Right lobe of liver (tissue), 4 donors: ENCODE results near the gene TERT.

Source experiments
- POLR2A ChIP-seq: fragments of 450-650 bp; IDR thresholded peaks from one replicate; pipeline ENCODE4 v1.6.1; 2017; ENCODE audit warnings: antibody characterized with exemption, mild to moderate bottlenecking
- TF ChIP-seq, protein P1 (sequence below), 4 donors: fragments of 200-600 bp in 3 of 4; fragments of 450-650 bp in 1 of 4; IDR thresholded peaks; one replicate each; pipeline versions ENCODE4 v1.5.1 to v1.8.0; 2016 to 2022; ENCODE audit warnings: antibody characterized with exemption in 4 of 4, mild to moderate bottlenecking in 2 of 4
- donor health status: DM: no; HTN: no; CAD: no.
- donor health status: DM: no; HTN: no; CAD: no.
- donor health status: DM: no; HTN: yes; CAD: no.

DNA sequence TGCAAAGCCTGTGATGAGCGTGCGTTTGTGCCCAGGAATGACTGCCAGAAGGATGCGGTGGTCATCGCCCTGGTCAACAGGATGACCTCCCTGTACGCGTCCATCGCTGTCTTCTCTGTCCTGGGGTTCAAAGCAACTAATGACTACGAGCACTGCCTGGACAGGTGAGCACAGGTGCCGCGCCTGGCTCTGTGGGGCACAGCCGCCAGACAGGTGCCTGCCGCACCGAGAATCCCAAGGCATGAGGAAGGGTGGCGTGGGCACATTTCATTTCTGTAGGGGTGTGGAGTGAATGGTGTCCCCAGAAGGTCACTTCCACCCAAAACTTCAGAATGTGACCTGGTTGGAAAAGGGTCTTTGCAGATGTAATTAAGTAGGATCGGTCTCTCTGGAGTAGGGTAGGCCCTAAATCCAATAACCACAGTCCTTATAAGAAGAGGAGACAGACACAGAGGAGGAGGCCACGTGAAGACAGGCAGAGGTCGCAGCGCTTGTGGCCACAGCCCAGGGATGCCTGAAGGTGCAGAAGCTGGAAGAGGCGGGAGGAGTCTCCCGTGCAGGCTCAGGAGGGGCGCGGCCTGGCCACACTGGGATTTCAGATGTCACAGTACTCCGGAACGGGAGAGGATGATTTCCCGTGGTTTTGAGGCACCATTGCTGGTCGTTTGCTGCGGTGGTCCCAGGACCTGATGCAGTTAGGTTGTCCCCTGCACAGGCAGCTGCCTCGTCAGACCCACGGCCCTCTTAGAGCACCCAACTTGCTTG lies 54.2 kb downstream of the TERT start:
- TF ChIP-seq, protein P1, sequence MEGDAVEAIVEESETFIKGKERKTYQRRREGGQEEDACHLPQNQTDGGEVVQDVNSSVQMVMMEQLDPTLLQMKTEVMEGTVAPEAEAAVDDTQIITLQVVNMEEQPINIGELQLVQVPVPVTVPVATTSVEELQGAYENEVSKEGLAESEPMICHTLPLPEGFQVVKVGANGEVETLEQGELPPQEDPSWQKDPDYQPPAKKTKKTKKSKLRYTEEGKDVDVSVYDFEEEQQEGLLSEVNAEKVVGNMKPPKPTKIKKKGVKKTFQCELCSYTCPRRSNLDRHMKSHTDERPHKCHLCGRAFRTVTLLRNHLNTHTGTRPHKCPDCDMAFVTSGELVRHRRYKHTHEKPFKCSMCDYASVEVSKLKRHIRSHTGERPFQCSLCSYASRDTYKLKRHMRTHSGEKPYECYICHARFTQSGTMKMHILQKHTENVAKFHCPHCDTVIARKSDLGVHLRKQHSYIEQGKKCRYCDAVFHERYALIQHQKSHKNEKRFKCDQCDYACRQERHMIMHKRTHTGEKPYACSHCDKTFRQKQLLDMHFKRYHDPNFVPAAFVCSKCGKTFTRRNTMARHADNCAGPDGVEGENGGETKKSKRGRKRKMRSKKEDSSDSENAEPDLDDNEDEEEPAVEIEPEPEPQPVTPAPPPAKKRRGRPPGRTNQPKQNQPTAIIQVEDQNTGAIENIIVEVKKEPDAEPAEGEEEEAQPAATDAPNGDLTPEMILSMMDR (IDR thresholded peaks at IDR 0.05) = no peak
- no peak for TF ChIP-seq POLR2A
